Body of pancreas (tissue), 4 donors: ENCODE data around the gene CNIH4.

Source experiments
- POLR2A ChIP-seq, 3 donors: fragments of 450-650 bp; IDR thresholded peaks; one replicate each; pipeline ENCODE4 v1.6.1; 2016; ENCODE audit warnings: antibody characterized with exemption in 3 of 3, mild to moderate bottlenecking in 2 of 3
- TF ChIP-seq, protein P1 (sequence below), 7 experiments: fragments of 450-650 bp in 4 of 7; fragments of 200-600 bp in 3 of 7; sonication (generic) in 3 of 7; IDR thresholded peaks; one replicate each; pipeline ENCODE4 v1.5.1; 2016 to 2019; ENCODE audit warnings: antibody characterized with exemption in 7 of 7

DNA sequence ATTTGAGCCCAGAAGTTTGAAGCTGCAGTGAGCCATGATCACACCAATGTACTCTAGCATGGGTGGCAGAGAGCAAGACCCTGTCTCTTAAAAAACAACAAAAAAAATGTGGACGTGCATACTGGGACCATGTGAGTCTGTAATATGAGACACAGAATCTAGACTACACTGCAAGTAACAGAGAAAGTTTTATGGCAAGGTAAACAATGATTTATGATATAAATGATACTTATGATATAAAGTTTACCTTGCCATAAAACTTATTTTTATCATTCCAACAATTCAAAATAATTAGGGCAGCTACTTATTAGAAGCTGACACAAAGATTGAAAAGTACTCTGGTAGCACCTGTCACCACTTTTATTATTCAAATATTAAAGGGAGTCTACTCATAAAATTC is 43.2 kb downstream of the CNIH4 start:
- TF ChIP-seq, protein P1, sequence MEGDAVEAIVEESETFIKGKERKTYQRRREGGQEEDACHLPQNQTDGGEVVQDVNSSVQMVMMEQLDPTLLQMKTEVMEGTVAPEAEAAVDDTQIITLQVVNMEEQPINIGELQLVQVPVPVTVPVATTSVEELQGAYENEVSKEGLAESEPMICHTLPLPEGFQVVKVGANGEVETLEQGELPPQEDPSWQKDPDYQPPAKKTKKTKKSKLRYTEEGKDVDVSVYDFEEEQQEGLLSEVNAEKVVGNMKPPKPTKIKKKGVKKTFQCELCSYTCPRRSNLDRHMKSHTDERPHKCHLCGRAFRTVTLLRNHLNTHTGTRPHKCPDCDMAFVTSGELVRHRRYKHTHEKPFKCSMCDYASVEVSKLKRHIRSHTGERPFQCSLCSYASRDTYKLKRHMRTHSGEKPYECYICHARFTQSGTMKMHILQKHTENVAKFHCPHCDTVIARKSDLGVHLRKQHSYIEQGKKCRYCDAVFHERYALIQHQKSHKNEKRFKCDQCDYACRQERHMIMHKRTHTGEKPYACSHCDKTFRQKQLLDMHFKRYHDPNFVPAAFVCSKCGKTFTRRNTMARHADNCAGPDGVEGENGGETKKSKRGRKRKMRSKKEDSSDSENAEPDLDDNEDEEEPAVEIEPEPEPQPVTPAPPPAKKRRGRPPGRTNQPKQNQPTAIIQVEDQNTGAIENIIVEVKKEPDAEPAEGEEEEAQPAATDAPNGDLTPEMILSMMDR (IDR thresholded peaks at IDR 0.05): no peak
- TF ChIP-seq POLR2A (IDR thresholded peaks at IDR 0.05): no peak
